Endothelial cell of umbilical vein (primary cell): Measurements from ENCODE around the gene PHF1. TPM values are rescaled to one million over a fixed set of nuclear protein-coding genes. Genes with fewer than 3 reads are reported as not detected.

Experiments
- BruUV-seq: library from RNA; stranded (reverse); fragments of 400-500 nt; replicated peaks from 2 replicates; lab custom pipeline; 2021; lab: Mats Ljungman, UMichigan
- CTCF ChIA-PET: fragments of 300-600, 350-600 bp; sonication (Branson Sonifier 250); formaldehyde crosslinking; loops from one replicate; lab custom pipeline; 2021; ENCODE audit warnings: antibody characterized with exemption, inconsistent platforms; lab: Charles Lee
- POLR2A ChIA-PET: fragments of 300-600, 350-600 bp; sonication (Branson Sonifier 250); formaldehyde crosslinking; loops from one replicate; lab custom pipeline; 2021; ENCODE audit warnings: antibody characterized with exemption, inconsistent platforms; lab: Charles Lee
- DNase-seq: peaks from one replicate; pipeline ENCODE4 v3.0.0-alpha.2; 2011; ENCODE audit warnings: low read depth, low spot score
- FAIRE-seq: peaks from 2 replicates; lab custom pipeline; 2011; peaks lifted over from hg19 to GRCh38; lab: Jason Lieb, UNC
- H2AFZ ChIP-seq: 2 replicates; pipeline ENCODE4 v1.6.0; 2012; ENCODE audit warnings: low read depth, low read length, control low read depth, inconsistent platforms
- H3K27ac ChIP-seq: 2 replicates; pipeline ENCODE4 v1.5.1; 2011; ENCODE audit warnings: low read depth, mild to moderate bottlenecking, control low read depth, low read length, moderate library complexity; ENCODE audit not compliant: insufficient read depth
- H3K27me3 ChIP-seq, 2 experiments: 2 replicates each; pipeline versions ENCODE4 v1.6.0 to v1.6.1; 2011; ENCODE audit warnings: low read length in 2 of 2, mixed read lengths in 1 of 2; ENCODE audit not compliant: control insufficient read depth in 2 of 2, insufficient read depth in 2 of 2
- H3K36me3 ChIP-seq, 2 experiments: 2 replicates in 1 of 2; 3 replicates in 1 of 2; pipeline ENCODE4 v1.5.1; 2011; ENCODE audit warnings: low read length in 2 of 2, mild to moderate bottlenecking in 1 of 2, moderate library complexity in 1 of 2; ENCODE audit not compliant: control insufficient read depth in 2 of 2, insufficient read depth in 2 of 2; ENCODE audit errors: extremely low read depth in 1 of 2
- H3K4me1 ChIP-seq: 3 replicates; pipeline ENCODE4 v1.5.1; 2011; ENCODE audit warnings: mild to moderate bottlenecking, low read length; ENCODE audit not compliant: control insufficient read depth, insufficient read depth; ENCODE audit errors: extremely low read depth
- H3K4me2 ChIP-seq: 2 replicates; pipeline ENCODE4 v1.6.1; 2011; ENCODE audit warnings: low read length, control low read depth, mixed read lengths; ENCODE audit not compliant: insufficient read depth
- H3K4me3 ChIP-seq, 3 experiments: fragments of 200-600 bp in 1 of 3; sonication (generic), shearing (Covaris generic) in 1 of 3; replicated peaks in 1 of 3; 2 replicates each; pipeline ENCODE4 v1.5.1; 2011 to 2016; ENCODE audit warnings: control low read depth in 3 of 3, low read length in 3 of 3, mild to moderate bottlenecking in 2 of 3, inconsistent platforms in 1 of 3, low read depth in 1 of 3, moderate library complexity in 1 of 3; ENCODE audit not compliant: insufficient read depth in 1 of 3
- H3K79me2 ChIP-seq: 2 replicates; pipeline ENCODE4 v1.6.0; 2012; ENCODE audit warnings: low read length, inconsistent platforms; ENCODE audit not compliant: control insufficient read depth, insufficient read depth
- H3K9ac ChIP-seq: replicated peaks from 2 replicates; pipeline ENCODE3; 2011; ENCODE audit warnings: low read length, control low read depth; ENCODE audit not compliant: insufficient read depth; ENCODE audit errors: extremely low read depth
- H3K9me1 ChIP-seq: replicated peaks from 3 replicates; pipeline ENCODE4 v1.6.0; 2011; ENCODE audit warnings: mild to moderate bottlenecking, low read length; ENCODE audit not compliant: control insufficient read depth, insufficient read depth; ENCODE audit errors: extremely low read depth
- H3K9me3 ChIP-seq: replicated peaks from 2 replicates; pipeline ENCODE4 v1.5.1; 2012; ENCODE audit warnings: low read length, inconsistent platforms; ENCODE audit not compliant: control insufficient read depth, insufficient read depth
- H4K20me1 ChIP-seq: replicated peaks from 2 replicates; pipeline ENCODE3; 2011; ENCODE audit warnings: mild to moderate bottlenecking, low read length; ENCODE audit not compliant: control insufficient read depth, insufficient read depth; ENCODE audit errors: extremely low read depth
- EZH2 ChIP-seq: IDR thresholded peaks from 2 replicates; pipeline ENCODE4 v1.6.1; 2012; ENCODE audit warnings: borderline replicate concordance, low read depth, mild to moderate bottlenecking, moderate library complexity, low read length, inconsistent platforms; ENCODE audit not compliant: severe bottlenecking
- FOS ChIP-seq: IDR thresholded peaks from 2 replicates; pipeline ENCODE4 v1.6.1; 2011; ENCODE audit warnings: mild to moderate bottlenecking, low read length, moderate library complexity, borderline replicate concordance; ENCODE audit not compliant: insufficient read depth
- GATA2 ChIP-seq: IDR thresholded peaks from 2 replicates; pipeline ENCODE4 v1.7.0; 2011; ENCODE audit warnings: low read depth, mild to moderate bottlenecking, moderate library complexity, mixed read lengths, low read length; ENCODE audit not compliant: insufficient read length, insufficient read depth
- JUN ChIP-seq: IDR thresholded peaks from 2 replicates; pipeline ENCODE4 v1.6.1; 2011; ENCODE audit warnings: borderline replicate concordance, low read depth; ENCODE audit not compliant: insufficient read length, insufficient read depth
- MYC ChIP-seq: IDR thresholded peaks from one replicate; pipeline ENCODE4 v1.6.1; 2011; ENCODE audit warnings: mild to moderate bottlenecking, low read depth, low read length
- POLR2A ChIP-seq: IDR thresholded peaks from 2 replicates; pipeline ENCODE4 v1.6.1; 2012; ENCODE audit warnings: low read depth, mild to moderate bottlenecking, control low read depth, low read length
- POLR2AphosphoS5 ChIP-seq: IDR thresholded peaks from 2 replicates; pipeline ENCODE4 v1.6.1; 2012; ENCODE audit warnings: low read depth, mild to moderate bottlenecking, control low read depth, low read length, moderate library complexity; ENCODE audit not compliant: insufficient read depth
- dilution Hi-C: fragments of 300-500 bp; cut with MboI; formaldehyde crosslinking; loops from one replicate; pipeline ENCODE4 v1.15.0; 2019; ENCODE audit warnings: low sequenced_read_pairs; ENCODE audit not compliant: extremely low pct_ligation_motif_present
- intact Hi-C: fragments of 100-400 bp; cut with micrococcal nuclease; formaldehyde crosslinking; loops from one replicate; pipeline ENCODE4 v1.10.0; 2022
- polyA plus RNA-seq, 4 experiments: library from polyadenylated mRNA; depleted of rRNA in 3 of 4; stranded (reverse) in 3 of 4; unstranded in 1 of 4; fragments of >200 nt; gene quantifications; 2 replicates each; pipeline versions ENCODE4 v1.2.1 to v1.2.3, GENCODE V29; 2011 to 2012; ENCODE audit warnings: missing spikeins in 1 of 4
- total RNA-seq: library from RNA; stranded (reverse); gene quantifications from 2 replicates; pipeline ENCODE4 v1.2.3, GENCODE V29; 2021
- TF ChIP-seq, protein P1 (sequence below), 2 donors: IDR thresholded peaks; 1 replicate in 1 of 2; 2 replicates in 1 of 2; pipeline ENCODE4 v1.5.1; 2011; ENCODE audit warnings: low read length in 2 of 2, mild to moderate bottlenecking in 2 of 2, moderate library complexity in 2 of 2, control low read depth in 1 of 2, inconsistent platforms in 1 of 2, low read depth in 1 of 2; ENCODE audit not compliant: insufficient read depth in 1 of 2; ENCODE audit errors: extremely low read depth in 1 of 2
- TF ChIP-seq, protein P2 (sequence below): IDR thresholded peaks from 2 replicates; pipeline ENCODE4 v1.6.1; 2011; ENCODE audit not compliant: insufficient read depth, insufficient read length

PHF1 gene
- total and polyA plus RNA-seq, 2 donors (not counting 3 experiments of a cell fraction or from before 2014, with no cell fraction given), result 32.5 to 53.1 TPM

DNA sequence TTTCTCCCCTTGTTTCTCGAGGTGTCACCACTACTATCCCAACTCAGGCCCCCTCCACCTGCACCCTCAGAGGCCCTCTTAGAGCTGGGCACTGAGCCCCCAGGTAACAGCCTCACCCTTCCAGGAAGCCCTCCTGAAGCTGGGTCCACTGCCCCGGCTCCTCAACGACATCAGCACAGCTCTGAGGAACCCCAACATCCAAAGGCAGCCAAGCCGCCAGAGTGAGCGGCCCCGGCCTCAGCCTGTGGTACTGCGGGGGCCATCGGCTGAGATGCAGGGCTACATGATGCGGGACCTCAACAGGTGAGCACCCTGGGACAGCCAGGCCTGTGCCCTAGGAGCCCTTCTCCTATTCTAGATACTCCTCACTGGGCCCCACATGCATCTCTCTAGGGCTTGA, 30.6 kb downstream of the PHF1 start:
- TF ChIP-seq POLR2A (no peak), POLR2AphosphoS5 (no peak), GATA2 (no peak), JUN (no peak), EZH2 (no peak), FOS (no peak), MYC (no peak)
- TF ChIP-seq, protein P1, sequence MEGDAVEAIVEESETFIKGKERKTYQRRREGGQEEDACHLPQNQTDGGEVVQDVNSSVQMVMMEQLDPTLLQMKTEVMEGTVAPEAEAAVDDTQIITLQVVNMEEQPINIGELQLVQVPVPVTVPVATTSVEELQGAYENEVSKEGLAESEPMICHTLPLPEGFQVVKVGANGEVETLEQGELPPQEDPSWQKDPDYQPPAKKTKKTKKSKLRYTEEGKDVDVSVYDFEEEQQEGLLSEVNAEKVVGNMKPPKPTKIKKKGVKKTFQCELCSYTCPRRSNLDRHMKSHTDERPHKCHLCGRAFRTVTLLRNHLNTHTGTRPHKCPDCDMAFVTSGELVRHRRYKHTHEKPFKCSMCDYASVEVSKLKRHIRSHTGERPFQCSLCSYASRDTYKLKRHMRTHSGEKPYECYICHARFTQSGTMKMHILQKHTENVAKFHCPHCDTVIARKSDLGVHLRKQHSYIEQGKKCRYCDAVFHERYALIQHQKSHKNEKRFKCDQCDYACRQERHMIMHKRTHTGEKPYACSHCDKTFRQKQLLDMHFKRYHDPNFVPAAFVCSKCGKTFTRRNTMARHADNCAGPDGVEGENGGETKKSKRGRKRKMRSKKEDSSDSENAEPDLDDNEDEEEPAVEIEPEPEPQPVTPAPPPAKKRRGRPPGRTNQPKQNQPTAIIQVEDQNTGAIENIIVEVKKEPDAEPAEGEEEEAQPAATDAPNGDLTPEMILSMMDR (IDR thresholded peaks at IDR 0.05; ENCODE audit: extremely low read depth in 1 of 2, insufficient read depth in 1 of 2, low read depth in 1 of 2, low read length in 2 of 2), result no peak
- TF ChIP-seq, protein P2, sequence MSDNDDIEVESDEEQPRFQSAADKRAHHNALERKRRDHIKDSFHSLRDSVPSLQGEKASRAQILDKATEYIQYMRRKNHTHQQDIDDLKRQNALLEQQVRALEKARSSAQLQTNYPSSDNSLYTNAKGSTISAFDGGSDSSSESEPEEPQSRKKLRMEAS, result no peak
- Histone ChIP-seq H3K4me3 (no peak overlapping the region), H3K9me1 (no peaks in the 10 kb centered on the region), H2AFZ (no peak overlapping the region), H3K79me2 (no peaks in the 10 kb centered on the region), H3K27ac (no peak overlapping the region), H4K20me1 (no peaks in the 10 kb centered on the region), H3K36me3 (peaks cover 0 to 26% of the 10 kb centered on the region in 2 experiments), H3K9ac (no peak overlapping the region), H3K4me1 (no peaks in the 10 kb centered on the region), H3K27me3 (no peaks in the 10 kb centered on the region), H3K9me3 (no peaks in the 10 kb centered on the region), H3K4me2 (no peak overlapping the region)
- no TSS peak for BruUV-seq
- dilution Hi-C loops (no loop called here), intact Hi-C loops (no loop called here)
- ChIA-PET CTCF (interaction anchor here (0.8 to 2.0 kb wide), 2 partner anchors 9 to 13 kb away, joined by 3 to 5 read pairs; partner anchors contain the start of gene ZBTB9), POLR2A (no interaction called here)
- DNase-seq (no peak), FAIRE-seq (no peak)
